AG09309 (cell line): Measurements from ENCODE around the gene NBPF6.
"Not testable (repeated sequence)": the region's sequence is repeated elsewhere in the genome, so short reads cannot be mapped to it uniquely, and the experiment has no call there.

Experiments used
- DNase-seq: peaks from one replicate; pipeline ENCODE4 v3.0.0-alpha.2; 2010; ENCODE audit warnings: low read depth
- H3K4me3 ChIP-seq: 2 replicates; pipeline ENCODE4 v1.5.1; 2011; ENCODE audit warnings: mild to moderate bottlenecking, low read depth, low read length, moderate library complexity; ENCODE audit not compliant: control insufficient read depth
- CTCF ChIP-seq: IDR thresholded peaks from 2 replicates; pipeline ENCODE4 v1.5.1; 2011; ENCODE audit warnings: mild to moderate bottlenecking, low read depth, low read length, inconsistent platforms; ENCODE audit not compliant: insufficient read depth, control insufficient read depth; ENCODE audit errors: missing control alignments

The NBPF6 gene

GRCh38 chr1:108504447-108504846 is 54.3 kb downstream of the NBPF6 start:
- TF ChIP-seq CTCF, result no peak
- DNase-seq, result no peak
- no peak overlapping the region for H3K4me3 ChIP-seq

- no peak overlapping the region for H3K4me3 ChIP-seq
- DNase-seq, result no peak
- TF ChIP-seq CTCF, result no peak
Observed at GRCh38 chr1:108505763-108506070, 55.6 kb downstream of the NBPF6 start.

GRCh38 chr1:108511764-108512163 is 61.6 kb downstream of the NBPF6 start:
- TF ChIP-seq CTCF, result no peak
- H3K4me3 ChIP-seq, result no peak overlapping the region
- DNase-seq, result no peak

GRCh38 chr1:108512239-108513043 is 62.3 kb downstream of the NBPF6 start:
- DNase-seq, result no peak
- TF ChIP-seq CTCF, result peak; percentile 66
- no peak overlapping the region for H3K4me3 ChIP-seq

GRCh38 chr1:108513044-108513415 is 62.9 kb downstream of the NBPF6 start:
- no peak for TF ChIP-seq CTCF
- no peak for DNase-seq
- no peak overlapping the region for H3K4me3 ChIP-seq

GRCh38 chr1:108513914-108514313 is 63.8 kb downstream of the NBPF6 start:
- H3K4me3 ChIP-seq, DNase-seq: not testable (repeated sequence)

- DNase-seq, H3K4me3 ChIP-seq: not testable (repeated sequence)
Observed at GRCh38 chr1:108517301-108517897, 67.3 kb downstream of the NBPF6 start.
